Activated CD8-positive, alpha-beta memory T cell treated with anti-CD3 and anti-CD28 coated beads for 24 hours (primary cell): ENCODE results near the gene GRK5.

Experiments
- DNase-seq: peaks from one replicate; pipeline ENCODE4 v3.0.0-alpha.2; 2020

GRK5 gene

GRCh38 chr10:119199231-119199992 lies 8.0 kb upstream of the GRK5 start:
- peak; percentile 63 for DNase-seq

GRCh38 chr10:119201233-119201632 lies 6.1 kb upstream of the GRK5 start:
- no peak for DNase-seq

GRCh38 chr10:119203006-119203405 lies 4.4 kb upstream of the GRK5 start:
- no peak for DNase-seq

- peak; percentile 62 for DNase-seq
Observed at GRCh38 chr10:119205894-119206602, 1.3 kb upstream of the GRK5 start.

GRCh38 chr10:119206603-119207365 lies 587 bp upstream of the GRK5 start:
- DNase-seq: peak; percentile 91

GRCh38 chr10:119207713-119208552 lies 562 bp downstream of the GRK5 start:
- peak; percentile 81 for DNase-seq

GRCh38 chr10:119208553-119208940 lies 1.2 kb downstream of the GRK5 start:
- DNase-seq: no peak

GRCh38 chr10:119209035-119209735 lies 1.8 kb downstream of the GRK5 start:
- DNase-seq: peak; percentile 79

- no peak for DNase-seq
Observed at GRCh38 chr10:119209736-119210355, 2.5 kb downstream of the GRK5 start.

- DNase-seq: no peak
Observed at GRCh38 chr10:119210633-119211032, 3.3 kb downstream of the GRK5 start.

- no peak for DNase-seq
Observed at GRCh38 chr10:119211176-119211575, 3.8 kb downstream of the GRK5 start.

GRCh38 chr10:119211625-119212441 lies 4.5 kb downstream of the GRK5 start:
- DNase-seq: no peak

- DNase-seq: no peak
Observed at GRCh38 chr10:119215371-119215770, 8.0 kb downstream of the GRK5 start.

GRCh38 chr10:119216127-119216526 lies 8.8 kb downstream of the GRK5 start:
- DNase-seq: no peak

GRCh38 chr10:119217401-119217800 lies 10.0 kb downstream of the GRK5 start:
- DNase-seq: no peak

- DNase-seq: no peak
Observed at GRCh38 chr10:119217991-119218490, 10.7 kb downstream of the GRK5 start.

- no peak for DNase-seq
Observed at GRCh38 chr10:119219871-119220270, 12.5 kb downstream of the GRK5 start.

- no peak for DNase-seq
Observed at GRCh38 chr10:119221201-119221600, 13.8 kb downstream of the GRK5 start.

- DNase-seq: no peak
Observed at GRCh38 chr10:119221666-119222065, 14.3 kb downstream of the GRK5 start.

- DNase-seq: no peak
Observed at GRCh38 chr10:119222537-119222936, 15.2 kb downstream of the GRK5 start.
